GM20431 (cell line): ENCODE data around the gene MED12L.

Experiments
- in situ Hi-C: fragments of 300-500 bp; cut with MseI, MboI; formaldehyde crosslinking; loops from one replicate; pipeline ENCODE4 v1.15.0; 2020; ENCODE audit warnings: low sequenced_read_pairs; ENCODE audit not compliant: unreplicated experiment

Gene MED12L

GRCh38 chr3:151086484-151087456 is 1.3 kb downstream of the MED12L start:
- in situ Hi-C loops = no loop called here

DNA sequence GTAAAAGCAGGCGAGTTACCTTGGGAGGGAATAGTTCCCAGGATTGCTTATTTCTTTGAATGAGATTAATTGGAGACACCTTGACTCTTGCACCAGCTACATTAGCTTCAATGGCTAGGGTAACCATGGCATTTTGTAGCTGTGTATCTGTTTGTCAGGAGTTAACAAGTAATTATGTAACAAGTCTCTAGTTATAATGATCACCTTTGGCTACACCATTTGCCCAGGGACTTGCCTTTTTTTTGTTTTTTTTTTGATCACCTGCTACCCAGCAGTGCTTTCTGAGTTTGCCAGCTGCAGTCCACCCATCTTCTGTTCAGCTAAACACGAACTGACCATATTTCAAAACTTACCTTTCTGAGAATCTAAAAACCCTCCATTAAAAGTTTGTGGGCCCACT is 2.2 kb downstream of the MED12L start:
- in situ Hi-C loops = no loop called here

DNA sequence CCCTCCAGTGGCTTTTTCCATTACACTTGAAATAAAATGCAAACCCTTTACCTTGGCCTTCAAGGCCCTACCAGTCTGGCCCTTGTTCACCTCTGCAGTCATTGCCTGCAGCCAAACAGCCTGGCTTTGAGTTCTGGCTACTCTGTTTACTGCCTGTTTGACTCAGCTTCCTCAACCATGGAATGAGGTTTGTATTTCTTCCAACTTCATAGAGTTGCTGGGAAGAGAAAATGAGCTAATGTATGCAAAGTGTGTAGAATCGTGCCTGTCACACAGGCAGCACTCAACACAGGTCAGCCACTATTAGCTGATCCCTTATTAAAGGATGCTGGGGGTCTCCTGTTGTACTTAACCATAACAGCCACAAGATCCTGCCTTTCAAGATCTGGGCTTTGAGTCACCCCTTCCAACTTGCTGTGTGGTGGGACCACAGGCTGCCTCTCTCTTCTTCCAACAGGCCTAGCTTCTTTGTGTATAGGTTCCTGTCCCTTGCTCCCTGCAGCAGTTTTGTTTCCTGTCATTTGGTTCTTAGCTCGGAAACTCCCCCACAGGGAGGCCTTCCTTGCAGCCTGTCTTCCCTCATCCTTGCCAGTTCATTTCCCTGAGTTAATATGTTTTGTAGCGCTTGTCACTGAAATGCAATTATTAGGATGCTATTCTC is 6.4 kb downstream of the MED12L start:
- in situ Hi-C loops = no loop called here

GRCh38 chr3:151093148-151093547 is 7.7 kb downstream of the MED12L start:
- in situ Hi-C loops = no loop called here

DNA sequence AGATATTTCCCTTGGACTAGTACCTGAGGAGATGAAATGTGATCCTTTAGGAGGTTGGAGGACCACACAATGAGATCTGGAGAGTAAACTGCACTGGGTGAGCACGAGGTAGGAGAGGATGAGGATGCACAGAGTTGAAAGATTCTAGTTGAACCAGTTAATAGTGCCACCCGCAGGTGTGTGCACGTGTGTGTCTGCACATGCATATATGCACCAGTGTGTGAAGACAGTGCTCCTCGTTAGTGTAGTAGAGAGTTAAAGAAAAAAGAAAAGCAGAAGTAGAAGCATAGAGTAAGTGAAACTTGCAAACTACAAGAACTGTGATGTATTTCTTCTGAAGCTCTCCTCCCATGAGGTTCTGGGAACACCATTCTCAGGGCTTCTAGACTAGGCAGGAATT is 8.4 kb downstream of the MED12L start:
- in situ Hi-C loops = no loop called here

GRCh38 chr3:151096716-151097115 is 11.3 kb downstream of the MED12L start:
- in situ Hi-C loops = no loop called here

DNA sequence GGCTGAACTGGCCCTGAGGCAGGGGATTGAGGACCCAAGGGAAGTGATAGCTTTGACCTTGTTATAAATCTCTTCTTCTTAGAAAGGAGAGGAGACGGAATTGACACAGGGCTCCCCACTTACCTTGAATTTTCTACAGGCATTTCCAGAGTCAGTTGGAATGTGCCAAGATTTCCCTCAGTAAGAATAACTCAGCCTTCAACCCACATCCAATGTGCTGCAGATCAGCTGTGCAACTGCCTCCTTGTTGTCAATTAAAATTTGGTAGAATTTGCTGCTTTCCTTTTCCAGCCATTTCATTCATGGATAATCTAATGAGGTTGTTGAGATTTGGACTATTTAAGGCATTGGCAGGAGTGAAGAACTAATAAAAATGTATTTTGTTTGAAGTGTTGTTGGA is 14.6 kb downstream of the MED12L start:
- in situ Hi-C loops = no loop called here

DNA sequence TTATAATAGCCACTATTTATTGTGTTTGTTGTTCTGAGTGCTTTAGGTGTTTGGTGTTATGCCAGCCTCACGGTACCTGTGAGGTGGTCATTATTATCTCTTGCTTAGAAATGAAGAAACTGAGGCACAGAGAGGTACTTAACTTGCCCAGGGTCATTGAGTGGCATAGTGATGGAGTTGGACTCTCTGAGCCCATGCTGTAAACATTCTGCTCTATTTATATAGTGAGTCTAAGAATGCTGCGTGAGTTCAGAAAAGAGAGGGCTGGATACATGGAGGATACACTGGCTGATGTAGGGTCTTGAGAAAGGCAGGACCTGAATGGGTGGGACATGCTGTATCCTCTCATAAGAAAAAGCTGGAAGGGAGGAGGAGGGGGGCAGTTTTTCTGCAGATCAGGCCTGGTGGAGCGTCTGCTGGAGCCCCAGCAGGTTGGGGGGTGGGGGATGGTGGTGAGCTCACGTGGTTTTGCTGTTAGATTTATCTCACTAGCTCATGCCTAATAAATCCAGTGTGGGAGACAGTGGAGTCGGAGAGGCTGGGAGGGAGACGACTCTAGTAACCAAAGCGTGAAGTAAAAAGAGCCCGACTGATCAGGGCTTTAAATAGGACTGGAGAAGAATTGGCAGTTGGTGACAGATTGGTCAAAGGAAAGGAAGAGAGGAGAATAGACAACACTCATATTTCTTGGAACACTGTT is 16.0 kb downstream of the MED12L start:
- in situ Hi-C loops = no loop called here

GRCh38 chr3:151106311-151106710 is 20.8 kb downstream of the MED12L start:
- in situ Hi-C loops = no loop called here

DNA sequence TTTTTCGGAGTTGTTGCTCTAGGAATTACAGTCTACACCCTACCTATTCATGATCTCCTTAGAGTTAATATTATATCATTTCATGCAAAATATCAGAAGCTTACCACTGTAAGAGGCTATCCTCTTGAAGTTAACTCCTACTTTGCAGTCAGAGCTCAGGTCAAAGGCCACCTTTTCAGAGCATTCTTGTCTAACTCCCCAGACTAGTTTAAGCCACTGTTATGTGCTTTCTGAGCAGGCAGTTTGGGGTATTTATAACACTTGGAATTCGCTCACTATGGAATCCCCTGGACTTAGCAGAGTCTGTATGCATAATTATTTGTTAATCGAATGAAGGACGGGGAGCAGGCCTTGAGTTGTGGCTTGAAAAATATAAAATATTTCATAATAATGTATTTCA is 21.7 kb downstream of the MED12L start:
- in situ Hi-C loops = no loop called here

GRCh38 chr3:151107701-151108100 is 22.2 kb downstream of the MED12L start:
- in situ Hi-C loops = no loop called here

- in situ Hi-C loops = no loop called here
These were observed 23.9 kb downstream of the MED12L start for GRCh38 chr3:151109286-151109800.

- in situ Hi-C loops = no loop called here
These were observed 27.3 kb downstream of the MED12L start for GRCh38 chr3:151112731-151113130.

GRCh38 chr3:151113343-151113742 is 27.9 kb downstream of the MED12L start:
- in situ Hi-C loops = no loop called here

- in situ Hi-C loops = no loop called here
These were observed 31.6 kb downstream of the MED12L start for GRCh38 chr3:151117047-151117446.

DNA sequence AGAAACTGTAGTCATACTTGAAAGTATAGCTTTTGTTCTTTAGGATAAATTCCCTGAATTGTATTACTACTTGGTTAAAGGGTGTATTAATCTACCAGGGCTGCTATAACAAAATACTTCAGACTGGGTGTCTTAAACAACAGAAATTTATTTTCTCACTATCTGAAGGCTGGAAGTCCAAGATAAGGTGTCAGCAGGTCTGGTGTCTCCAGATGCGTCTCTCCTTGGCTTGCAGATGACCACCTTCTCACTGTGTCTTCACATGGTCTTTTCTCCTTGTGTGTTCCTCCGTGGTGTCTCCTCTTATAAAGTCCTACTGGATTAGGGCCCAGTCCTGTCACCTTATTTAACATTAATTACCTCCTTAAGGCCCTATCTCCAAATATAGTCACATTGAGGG is 33.7 kb downstream of the MED12L start:
- in situ Hi-C loops = no loop called here

GRCh38 chr3:151120409-151120808 is 34.9 kb downstream of the MED12L start:
- in situ Hi-C loops = no loop called here

DNA sequence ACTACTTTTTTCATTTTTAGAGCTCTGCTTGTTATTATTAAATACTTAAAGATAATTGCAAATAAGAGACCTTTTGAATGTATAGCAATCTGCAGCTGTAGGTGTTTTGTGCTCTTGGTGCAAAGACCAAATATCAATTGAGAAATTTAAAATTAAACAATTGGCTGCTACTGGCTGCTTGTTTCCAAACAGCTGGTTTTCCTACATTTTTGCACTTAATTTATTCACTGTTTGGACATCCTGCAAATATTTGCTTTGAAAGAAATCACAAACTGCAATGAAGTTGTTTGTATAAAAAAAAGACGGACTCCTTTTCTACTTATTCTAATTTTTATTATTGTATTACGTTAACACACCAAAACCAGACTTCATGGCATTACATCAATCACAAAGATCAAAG is 35.6 kb downstream of the MED12L start:
- in situ Hi-C loops = no loop called here

- in situ Hi-C loops = no loop called here
These were observed 38.4 kb downstream of the MED12L start for GRCh38 chr3:151123827-151124226.

- in situ Hi-C loops = no loop called here
These were observed 39.0 kb downstream of the MED12L start for GRCh38 chr3:151124476-151124875.

DNA sequence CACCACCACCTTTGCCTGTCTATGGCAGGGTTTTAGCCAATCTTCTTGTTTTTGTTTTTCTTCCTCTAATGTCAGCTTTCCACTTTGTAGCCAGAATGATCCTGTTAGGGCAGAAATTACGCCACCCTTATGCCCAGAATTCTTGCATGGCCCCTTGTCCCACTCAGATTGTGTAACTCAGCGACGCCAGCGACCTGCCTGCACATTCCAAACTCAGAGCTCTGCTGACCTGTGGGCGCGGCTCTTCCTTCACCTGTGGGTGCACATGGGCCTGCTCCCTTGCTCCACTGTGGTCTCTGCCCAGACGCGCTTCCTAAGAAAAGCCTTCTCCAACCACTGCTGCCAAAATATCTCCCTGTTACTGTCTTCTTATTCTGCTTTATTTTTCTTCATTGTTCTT is 45.0 kb downstream of the MED12L start:
- in situ Hi-C loops = no loop called here
